Activated T-helper 9 cell treated with anti-CD3 and anti-CD28 coated beads, Interleukin-2, amount 50 U/mL, for 16 hours (primary cell): ENCODE results near the gene PCDHB4.
"Not testable (repeated sequence)": the region's sequence is repeated elsewhere in the genome, so short reads cannot be mapped to it uniquely, and the experiment has no call there.

Experiments
- DNase-seq: peaks from one replicate; pipeline ENCODE4 v3.0.0-alpha.2; 2020; ENCODE audit warnings: low read depth

PCDHB4 gene

DNA sequence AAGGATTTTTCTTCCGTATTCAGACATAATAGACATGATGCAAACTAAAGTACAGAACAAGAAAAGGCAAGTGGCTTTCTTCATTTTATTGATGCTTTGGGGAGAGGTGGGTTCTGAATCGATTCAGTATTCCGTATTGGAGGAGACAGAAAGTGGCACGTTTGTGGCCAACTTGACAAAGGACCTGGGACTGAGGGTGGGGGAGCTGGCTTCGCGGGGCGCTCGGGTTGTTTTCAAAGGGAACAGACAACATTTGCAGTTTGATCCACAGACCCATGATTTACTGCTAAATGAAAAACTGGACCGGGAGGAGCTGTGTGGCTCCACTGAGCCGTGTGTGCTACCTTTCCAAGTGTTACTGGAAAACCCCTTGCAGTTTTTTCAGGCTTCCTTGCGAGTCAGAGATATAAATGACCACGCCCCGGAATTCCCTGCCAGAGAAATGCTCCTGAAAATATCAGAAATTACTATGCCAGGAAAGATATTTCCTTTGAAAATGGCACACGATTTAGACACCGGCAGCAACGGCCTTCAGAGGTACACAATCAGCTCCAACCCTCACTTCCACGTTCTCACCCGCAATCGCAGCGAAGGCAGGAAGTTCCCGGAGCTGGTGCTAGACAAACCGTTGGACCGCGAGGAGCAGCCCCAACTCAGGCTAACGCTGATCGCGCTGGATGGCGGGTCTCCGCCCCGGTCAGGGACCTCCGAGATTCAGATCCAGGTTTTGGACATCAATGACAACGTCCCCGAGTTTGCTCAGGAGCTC is 28.8 kb downstream of the PCDHB4 start:
- no peak for DNase-seq

DNA sequence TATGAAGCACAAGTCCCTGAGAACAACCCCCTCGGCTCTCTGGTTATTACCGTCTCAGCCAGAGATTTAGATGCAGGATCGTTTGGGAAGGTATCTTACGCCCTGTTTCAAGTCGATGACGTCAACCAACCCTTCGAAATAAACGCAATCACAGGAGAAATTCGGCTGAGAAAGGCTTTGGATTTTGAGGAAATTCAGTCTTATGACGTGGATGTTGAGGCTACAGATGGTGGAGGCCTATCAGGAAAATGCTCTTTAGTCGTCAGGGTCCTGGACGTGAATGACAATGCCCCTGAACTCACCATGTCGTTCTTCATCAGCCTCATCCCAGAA is 29.3 kb downstream of the PCDHB4 start:
- no peak for DNase-seq

DNA sequence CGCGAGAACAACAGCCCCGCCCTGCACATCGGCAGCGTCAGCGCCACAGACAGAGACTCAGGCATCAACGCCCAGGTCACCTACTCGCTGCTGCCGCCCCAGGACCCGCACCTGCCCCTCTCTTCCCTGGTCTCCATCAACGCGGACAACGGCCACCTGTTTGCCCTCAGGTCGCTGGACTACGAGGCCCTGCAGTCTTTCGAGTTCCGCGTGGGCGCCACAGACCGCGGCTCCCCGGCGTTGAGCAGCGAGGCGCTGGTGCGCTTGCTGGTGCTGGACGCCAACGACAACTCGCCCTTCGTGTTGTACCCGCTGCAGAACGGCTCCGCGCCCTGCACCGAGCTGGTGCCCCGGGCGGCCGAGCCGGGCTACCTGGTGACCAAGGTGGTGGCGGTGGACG is 30.0 kb downstream of the PCDHB4 start:
- DNase-seq: not testable (repeated sequence)

DNA sequence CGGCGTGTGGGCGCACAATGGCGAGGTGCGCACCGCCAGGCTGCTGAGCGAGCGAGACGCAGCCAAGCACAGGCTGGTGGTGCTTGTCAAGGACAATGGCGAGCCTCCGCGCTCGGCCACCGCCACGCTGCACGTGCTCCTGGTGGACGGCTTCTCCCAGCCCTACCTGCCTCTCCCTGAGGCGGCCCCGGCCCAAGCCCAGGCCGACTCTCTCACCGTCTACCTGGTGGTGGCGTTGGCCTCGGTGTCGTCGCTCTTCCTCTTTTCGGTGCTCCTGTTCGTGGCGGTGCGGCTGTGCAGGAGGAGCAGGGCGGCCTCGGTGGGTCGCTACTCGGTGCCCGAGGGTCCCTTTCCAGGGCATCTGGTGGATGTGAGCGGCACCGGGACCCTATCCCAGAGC is 30.5 kb downstream of the PCDHB4 start:
- not testable (repeated sequence) for DNase-seq

DNA sequence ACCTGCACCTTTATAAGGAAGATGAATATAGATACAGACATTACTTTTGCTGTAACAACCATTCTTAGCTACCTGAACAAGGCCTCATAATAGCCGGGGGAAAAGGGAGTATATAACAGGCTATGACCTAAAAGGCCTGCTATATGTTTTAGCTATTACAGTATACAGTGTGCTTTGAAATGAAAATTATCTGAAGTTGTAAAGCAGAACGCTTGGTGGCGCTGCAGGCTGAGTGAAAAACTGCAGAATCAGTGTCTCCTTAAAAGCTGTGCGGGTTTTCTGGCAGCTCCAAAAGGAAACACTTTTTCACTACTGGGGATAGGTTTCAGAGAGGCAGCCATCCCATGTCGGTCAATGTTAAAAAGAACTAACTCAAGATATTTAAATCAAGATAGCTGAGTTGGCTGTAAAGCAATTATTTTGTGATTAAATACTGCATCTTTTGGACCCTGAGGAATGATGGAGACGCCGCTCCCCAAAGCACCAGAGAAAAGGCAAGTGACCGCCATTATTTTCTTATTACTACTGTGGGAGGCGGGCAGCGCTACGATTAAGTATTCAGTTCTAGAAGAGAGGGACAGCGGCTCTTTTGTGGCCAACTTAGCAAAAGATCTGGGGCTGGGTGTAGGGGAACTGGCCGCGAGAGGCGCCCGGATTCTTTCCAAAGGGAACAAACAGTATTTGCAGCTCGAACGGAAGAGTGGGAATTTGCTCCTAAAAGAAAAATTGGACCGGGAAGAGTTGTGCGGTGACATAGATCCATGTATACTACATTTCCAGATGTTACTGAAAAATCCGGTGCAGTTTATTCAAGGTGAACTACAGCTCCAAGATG is 34.1 kb downstream of the PCDHB4 start:
- no peak for DNase-seq

DNA sequence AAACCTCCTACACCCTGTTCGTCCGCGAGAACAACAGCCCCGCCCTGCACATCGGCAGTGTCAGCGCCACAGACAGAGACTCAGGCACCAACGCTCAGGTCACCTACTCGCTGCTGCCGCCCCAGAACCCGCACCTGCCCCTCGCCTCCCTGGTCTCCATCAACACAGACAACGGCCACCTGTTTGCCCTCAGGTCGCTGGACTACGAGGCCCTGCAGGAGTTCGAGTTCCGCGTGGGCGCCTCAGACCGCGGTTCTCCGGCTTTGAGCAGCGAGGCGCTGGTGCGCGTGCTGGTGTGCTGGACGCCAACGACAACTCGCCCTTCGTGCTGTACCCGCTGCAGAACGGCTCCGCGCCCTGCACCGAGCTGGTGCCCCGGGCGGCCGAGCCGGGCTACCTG is 35.7 kb downstream of the PCDHB4 start:
- DNase-seq: not testable (repeated sequence)

DNA sequence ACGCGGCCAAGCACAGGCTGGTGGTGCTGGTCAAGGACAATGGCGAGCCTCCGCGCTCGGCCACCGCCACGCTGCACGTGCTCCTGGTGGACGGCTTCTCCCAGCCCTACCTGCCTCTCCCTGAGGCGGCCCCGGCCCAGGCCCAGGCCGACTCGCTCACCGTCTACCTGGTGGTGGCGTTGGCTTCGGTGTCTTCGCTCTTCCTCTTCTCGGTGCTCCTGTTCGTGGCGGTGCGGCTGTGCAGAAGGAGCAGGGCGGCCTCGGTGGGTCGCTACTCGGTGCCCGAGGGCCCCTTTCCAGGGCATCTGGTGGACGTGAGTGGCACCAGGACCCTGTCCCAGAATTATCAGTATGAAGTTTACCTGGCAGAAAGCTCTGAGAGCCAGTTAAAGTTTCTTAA is 36.3 kb downstream of the PCDHB4 start:
- not testable (repeated sequence) for DNase-seq

DNA sequence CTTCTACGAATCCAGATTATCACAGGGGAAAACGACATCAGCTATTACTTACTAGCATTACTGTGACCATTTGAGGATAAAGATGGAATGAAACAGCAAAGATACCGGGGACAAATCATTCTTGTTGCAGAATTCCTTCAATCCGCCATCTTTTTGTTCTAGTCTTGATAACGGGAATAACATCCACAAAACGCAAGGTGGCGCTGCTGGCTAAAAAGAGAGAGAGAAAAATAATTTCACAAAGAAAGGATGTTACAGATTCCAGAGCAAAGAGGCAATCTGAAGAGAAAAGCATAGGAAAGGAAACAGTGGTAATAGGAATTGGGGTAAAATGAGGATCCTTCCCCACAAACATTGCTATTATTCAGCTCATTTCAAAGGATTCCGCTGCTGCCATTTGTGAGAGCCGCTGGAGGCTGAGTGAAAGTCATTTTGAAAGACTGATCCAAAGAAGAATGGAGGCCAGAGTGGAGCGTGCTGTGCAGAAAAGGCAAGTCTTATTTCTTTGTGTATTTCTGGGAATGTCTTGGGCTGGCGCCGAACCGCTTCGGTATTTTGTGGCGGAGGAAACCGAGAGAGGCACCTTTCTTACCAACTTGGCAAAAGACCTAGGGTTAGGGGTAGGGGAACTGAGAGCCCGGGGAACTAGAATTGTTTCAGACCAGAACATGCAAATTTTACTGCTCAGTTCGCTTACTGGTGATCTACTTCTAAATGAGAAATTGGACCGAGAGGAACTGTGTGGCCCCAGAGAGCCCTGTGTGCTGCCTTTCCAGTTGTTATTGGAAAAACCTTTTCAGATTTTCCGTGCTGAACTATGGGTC is 51.0 kb downstream of the PCDHB4 start, which contains the start of gene PCDHB7:
TSS of gene PCDHB7 (plus strand) at position 264 of the 824 bp plus-strand sequence. CDS start at position 456, 192 bp downstream.
- DNase-seq: no peak

DNA sequence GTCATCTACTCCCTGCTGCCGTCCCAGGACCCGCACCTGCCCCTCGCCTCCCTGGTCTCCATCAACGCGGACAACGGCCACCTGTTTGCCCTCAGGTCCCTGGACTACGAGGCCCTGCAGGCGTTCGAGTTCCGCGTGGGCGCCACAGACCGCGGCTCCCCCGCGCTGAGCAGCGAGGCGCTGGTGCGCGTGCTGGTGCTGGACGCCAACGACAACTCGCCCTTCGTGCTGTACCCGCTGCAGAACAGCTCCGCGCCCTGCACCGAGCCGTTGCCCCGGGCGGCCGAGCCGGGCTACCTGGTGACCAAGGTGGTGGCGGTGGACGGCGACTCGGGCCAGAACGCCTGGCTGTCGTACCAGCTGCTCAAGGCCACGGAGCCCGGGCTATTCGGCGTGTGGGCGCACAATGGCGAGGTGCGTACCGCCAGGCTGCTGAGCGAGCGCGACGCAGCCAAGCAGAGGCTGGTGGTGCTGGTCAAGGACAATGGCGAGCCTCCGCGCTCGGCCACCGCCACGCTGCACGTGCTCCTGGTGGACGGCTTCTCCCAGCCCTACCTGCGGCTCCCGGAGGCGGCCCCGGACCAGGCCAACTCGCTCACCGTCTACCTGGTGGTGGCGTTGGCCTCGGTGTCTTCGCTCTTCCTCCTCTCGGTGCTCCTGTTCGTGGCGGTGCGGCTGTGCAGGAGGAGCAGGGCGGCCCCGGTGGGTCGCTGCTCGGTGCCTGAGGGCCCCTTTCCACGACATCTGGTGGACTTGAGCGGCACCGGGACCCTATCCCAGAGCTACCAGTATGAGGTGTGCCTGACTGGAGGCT is 52.9 kb downstream of the PCDHB4 start:
- DNase-seq: not testable (repeated sequence)
